T-helper 1 cell treated with Interleukin-12 subunit alpha and Interleukin-12 subunit beta and Interleukin-4 antibody, amounts not matched to agents 30 ng/mL and 1 ng/mL, for 36 hours (primary cell): ENCODE measurements around the gene TEX30. TPM values are rescaled to one million over a fixed set of nuclear protein-coding genes. Genes with fewer than 3 reads are reported as not detected.

Experiments used
- intact Hi-C: fragments of 100-400 bp; cut with micrococcal nuclease; formaldehyde crosslinking; loops from one replicate; pipeline ENCODE4 v1.15.1; 2024
- total RNA-seq: library from RNA; stranded (reverse); gene quantifications from 2 replicates; pipeline ENCODE4 v1.2.3, GENCODE V29; 2022

TEX30 gene
- total RNA-seq = 36.4 and 39.5 TPM in 2 replicates

DNA sequence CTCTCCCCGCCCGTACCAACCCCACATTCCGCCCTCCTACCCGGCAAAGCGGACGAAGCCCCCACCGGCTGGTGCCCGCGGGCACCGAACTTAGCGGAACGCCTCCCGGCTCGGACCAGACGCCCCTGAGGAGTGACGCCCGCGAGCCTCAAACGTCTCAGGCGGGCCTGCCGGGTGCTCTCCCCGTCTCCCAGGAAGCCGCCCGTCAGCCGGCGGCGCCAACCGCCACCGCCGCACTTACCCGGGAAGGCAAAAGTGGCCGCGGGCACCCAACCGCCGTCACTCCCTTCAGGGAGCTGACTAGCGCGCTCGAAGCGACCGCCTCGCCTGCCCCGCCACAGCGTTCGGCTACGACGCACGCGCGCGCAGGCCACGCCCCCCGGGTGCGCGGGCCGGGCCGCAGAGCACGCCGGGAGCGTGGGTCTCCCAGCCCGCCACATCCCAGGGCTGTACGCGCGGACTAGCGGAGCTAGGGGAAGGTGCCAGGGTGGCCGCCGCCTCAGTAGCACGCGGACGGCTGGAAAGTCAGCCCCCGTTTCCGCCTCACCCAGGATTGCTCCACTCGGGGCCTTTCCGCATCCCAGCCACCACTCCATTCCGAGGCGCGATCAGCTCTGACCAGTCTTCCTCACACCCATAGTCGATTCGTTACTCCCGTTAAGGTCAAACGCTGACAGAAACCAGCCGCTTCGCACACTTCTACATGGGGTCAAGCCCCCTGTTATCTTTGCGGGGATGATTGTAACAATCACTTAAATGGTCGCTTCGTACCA is at the start of gene TEX30:
TEX30 (minus strand) TSS at position 346 of the 773 bp plus-strand sequence. CDS start 3,760 bp downstream, outside the sequence.
- intact Hi-C loops = loop anchor here (1.0 to 10.0 kb wide), 10 partner anchors 27 to 1149 kb away; partner anchors contain the start of genes ERCC5 and TPP2

DNA sequence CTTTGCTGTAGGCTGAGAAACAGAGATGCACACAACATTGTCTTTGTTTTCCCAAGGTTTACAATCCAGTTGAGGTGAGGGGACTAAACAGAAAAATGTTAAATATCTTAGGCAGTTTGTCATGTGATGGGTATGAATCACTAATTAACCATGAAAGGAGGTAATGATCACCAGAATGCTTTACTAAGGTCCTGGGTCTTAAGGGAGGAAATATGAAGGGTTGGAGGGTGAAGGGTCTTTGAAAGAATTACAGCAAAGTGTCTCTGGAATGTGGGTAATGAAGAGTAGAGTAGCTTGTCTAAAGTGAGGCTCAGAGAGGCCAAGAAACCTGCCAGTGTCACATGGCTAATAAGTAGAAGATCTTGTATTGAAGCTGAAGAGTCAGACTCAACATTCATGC is 44.3 kb upstream of the TEX30 start:
- intact Hi-C loops = no loop called here

DNA sequence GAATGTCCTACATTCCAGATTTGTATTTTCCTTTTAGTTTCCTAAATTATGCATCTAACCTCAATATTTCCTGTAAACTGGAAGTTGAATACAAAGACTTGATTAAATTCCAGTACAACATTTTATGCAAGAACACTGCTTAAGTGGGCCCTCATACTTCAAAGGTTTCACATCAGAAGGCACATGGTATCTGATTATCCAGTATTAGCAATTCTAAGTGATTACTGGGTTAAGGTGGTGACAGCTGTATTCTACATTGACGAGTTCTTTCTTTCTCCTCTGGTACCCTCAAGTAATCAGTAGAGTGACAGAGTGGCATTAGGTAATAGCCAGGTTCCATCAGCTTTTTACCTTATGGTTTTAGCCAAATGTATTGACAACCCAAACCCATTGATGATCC is 43.7 kb upstream of the TEX30 start:
- intact Hi-C loops = no loop called here

DNA sequence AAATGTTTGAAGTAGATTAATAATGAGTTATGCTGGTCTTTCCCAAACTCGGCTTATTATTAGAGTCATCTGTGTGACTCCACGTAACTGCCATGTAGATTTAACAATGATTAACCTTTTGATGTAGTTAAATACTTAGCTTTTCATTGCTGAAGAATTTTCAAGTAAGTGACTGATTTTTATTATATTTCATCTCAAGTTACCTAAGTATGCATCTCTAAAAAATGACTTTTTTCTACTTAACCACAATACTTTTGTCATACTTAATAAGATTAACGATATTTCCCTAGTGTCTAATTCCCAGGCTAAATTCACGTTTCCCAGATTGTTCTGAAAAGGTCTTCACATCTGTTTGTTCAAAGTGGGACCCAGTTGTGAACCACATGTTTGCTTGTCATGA is 43.1 kb upstream of the TEX30 start:
- intact Hi-C loops = no loop called here

DNA sequence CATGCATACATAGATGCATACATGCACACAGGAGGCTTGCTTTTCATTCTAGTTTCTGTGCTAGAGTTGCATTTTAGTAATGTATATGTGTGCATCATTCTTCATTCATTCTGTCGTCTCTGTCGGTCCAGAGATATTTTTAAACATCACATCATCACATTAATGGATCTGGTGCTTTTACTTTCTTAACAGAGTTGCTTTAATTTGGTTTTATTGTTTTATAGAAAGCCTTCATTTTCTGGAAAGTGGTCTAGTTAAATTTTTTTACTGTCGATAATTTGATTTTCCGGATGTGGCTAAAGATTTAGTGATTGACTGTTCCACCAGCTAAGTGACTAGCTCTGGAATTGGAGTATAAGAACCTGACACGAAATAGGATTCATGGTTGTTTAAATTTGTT is 42.2 kb upstream of the TEX30 start:
- intact Hi-C loops = loop anchor here (1.0 kb wide), 1 partner anchor 8 kb away; no protein-coding TSS in a partner anchor

DNA sequence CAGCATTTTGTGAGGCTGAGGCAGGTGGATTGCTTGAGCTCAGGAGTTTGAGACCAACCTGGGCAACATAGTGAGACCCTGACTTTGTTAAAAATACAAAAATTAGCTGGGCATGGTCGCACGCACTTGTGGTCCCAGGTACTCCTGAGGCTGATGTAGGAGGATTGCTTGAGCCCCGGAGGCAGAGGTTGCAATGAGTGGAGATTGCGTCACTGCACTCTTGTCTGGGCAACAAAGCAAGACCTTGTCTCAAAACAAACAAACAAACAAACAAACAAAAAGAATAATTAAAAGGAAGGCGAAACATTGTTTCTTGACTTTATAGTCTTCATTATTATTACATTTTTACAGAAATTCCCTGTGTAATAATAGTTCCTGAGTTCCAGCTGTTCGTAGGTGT is 41.2 kb upstream of the TEX30 start:
- intact Hi-C loops = loop anchor here (1.0 to 5.0 kb wide), 2 partner anchors 9 to 42 kb away; partner anchors contain the start of gene TEX30

DNA sequence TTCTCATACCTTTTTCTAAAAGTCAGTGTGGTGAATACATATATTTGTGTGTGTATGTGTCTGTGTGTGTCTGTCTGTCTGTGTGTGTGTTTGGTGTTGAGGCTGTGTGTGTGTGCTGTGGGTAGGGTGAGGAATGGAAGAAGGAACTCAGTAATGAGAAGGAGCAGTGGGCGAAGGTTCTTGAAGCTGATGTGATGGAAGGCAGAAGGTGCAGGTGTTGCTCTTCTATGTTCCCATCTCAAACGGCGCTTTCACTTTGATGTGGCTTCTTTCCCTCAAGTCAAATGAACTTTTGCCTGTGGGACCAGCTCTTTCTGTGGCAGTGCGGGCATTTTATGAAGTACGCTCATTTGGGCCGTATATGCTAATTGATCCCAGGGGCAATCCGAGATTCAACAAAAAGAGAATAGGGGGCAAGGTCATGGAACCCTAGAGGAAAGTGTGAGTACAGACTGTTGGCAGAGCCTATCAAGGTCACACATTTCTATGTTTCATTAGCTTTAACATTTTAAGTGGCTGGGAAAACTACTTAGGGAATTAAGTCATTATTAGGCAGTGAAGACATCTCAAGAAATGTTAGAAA is 40.5 kb upstream of the TEX30 start:
- intact Hi-C loops = loop anchor here (5.0 kb wide), 1 partner anchor 42 kb away; the partner anchor contains the start of gene TEX30

DNA sequence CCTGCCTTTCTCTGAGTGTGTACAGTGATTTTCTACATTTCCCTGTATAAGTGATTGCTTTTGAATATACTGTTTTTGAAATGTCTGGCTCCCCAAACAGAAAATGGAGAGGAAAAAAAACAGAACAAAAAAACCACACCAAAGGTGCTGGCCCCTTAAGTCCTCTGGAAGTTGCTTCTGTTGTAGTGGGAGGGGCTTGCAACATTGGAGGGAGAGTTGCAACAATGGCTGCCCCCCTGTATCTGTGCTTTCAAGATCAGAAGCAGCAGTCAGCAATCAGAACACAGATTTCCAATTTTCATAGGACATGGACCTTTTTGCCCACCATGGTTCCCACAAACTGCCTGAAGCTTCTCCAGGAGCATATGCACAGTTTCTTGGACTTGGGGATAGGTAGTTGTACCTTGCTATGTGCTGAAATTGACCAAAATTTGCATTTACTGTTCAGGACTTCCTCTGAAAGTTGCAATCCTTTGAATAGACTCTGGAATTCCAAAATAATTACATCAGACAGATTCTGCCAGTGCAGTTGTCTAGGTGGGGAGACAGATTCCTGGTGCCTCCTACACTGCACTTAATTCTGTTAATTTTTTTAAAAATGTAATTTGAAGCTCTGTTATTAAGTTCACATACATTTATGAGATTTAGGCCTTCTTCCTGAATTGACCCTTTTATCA is 39.2 kb upstream of the TEX30 start:
- intact Hi-C loops = loop anchor here (5.0 kb wide), 1 partner anchor 40 kb away; the partner anchor contains the start of gene TEX30

DNA sequence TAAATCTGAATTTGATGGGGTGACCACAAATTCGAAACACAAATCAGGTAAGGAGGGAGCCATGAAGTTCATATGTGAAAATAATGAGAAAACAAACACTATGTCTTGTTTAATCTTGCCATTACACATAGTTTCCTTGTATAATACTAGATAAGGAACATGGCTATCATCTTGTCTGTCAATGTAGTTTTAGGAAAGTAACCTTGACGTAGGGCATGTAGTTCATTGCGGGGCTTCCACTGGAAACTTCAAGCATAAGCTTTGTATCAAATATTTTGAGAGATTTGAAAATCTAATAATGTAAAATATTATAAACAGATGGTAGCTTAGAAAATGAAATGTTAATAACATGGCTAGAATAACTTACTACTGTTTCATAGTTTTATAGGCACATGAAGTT is 34.1 kb upstream of the TEX30 start:
- intact Hi-C loops = no loop called here

DNA sequence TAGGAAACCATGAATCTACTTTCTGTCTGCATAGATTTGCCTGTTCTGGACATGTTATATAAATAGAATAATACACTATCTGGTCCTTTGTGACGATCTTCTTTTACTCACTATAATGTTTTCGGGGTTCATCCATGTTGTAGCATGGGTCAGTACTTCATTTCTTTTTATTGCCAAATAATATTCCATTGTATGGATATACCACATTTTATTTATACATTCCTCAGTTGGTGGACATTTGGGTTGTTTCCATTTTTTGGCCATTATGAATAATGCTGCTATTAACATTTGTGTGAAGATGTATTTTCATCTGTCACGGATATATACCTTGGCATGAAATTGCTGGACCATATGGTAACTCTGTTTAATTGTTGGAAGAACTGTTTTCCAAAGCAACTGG is 32.1 kb upstream of the TEX30 start:
- intact Hi-C loops = no loop called here

DNA sequence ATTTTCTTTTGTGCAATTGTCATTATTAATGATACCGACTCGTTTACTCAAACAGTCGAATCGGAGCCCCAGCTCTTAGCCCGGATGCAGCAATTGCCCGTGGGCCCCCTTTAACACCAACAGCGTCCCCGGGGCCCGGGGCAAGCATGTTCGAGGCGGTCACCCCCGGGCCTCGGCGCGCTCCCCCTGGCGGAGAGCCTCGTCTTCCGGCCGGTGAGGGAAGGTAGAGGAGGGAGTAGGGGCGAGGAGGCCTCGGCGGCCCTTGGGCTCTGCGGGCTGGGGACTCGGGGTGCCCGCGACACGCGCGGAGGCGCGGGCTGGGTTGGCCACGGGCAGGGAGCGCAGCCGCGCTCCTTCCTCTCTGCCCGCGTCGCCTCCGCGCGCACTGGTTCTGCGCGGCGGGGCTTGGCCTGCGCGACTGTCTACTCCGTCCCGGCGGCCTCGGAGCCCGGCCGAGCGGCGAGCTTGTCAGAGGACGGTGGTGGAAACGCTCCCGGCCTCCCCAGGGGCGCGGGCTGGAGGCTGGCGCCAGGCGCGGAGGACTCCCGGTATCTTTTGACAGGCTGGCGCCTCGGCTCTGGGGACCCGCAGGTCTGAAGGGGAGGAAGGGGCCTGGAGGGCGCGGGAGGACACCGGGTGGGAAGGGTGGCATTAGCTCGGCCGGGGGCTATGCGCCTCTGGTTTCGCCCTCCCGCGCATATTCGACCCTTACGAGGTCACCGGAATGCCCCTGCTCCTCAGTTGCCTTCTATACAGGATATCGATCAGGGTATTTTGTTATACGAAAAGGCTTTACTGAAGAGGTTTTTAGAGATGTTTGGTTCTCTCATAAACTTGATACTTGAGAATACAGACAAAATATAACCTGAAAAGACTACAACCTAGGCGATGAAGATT is 26.8 kb upstream of the TEX30 start:
- intact Hi-C loops = loop anchor here (1.0 kb wide), 5 partner anchors 27 to 220 kb away; partner anchors contain the start of gene TEX30

DNA sequence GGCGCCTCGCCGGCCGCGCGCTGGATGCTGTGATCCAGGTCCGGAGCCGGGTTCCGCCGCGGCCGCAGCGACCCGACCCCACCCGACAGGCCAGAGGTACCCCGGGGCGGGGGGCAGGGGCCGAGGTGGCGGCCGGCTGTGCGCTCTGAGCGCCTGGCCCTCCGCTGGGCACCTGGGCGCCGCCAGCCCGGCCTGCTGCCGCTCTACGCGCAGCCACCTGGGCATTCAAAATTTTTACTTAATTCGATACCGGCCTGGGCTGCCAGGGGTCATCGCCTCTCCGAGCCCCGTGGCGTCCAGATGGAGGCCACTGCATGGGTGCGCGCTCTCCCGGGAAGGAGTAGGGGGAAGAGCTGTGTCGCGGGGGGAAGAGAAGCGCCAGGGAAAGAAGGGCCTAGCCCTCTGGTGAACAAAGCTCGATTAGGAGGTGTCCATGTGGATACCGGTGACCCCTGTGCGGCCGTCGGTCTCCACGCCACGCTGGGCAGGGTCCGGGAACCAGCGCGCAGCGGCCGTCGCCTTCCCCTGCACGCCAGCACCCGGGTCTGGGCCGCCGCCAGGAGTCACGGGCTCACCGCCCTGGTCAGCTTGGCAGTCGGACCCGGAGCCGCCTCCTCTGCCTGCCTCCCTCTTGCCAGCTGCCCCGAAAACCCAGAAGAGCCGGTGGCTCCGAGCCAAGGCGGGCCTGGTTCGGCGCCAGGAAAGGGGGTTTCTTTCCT is 26.0 kb upstream of the TEX30 start:
- intact Hi-C loops = loop anchor here (1.0 to 2.0 kb wide), 9 partner anchors 20 to 405 kb away; partner anchors contain the start of genes TEX30 and TPP2

DNA sequence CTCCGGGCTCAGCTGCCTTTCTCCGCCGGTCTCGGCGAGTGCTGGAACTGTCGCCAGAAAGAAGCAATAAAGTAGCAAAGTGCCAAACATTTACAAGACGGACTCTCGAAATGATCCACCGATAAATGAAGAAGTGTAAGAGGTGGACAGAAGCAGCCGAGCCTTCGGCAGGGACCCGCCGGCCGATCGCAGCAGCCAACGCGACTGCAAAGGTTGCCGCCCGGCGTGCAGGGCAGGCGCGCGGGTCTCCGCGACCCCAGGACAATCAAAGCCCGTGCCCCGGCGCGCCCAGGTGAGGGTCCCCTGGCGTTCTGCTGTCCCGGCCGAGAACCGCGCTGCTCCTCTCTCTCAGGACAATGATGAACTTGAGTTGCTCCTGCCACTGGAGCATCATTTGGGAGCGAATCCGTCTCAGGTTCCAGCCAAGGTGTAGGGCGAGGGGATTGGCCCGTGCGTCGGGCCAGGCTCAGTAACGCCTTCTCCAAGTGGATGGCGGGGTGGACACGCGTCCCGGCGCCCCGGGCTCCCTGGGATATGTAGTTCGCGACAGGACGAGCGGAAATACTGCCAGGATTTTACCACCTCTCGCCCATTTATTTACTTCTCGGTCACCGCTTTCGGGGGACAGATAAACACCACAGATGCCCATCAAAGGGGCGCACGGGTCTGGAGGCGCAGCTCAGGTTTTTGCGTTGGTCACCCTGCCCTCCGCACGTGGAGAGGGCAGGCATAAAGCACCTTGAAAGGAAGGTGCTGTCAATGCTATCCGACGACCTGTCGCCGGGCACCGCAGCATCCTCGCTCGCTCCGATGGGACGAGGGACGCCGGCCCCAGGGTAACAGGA is 25.2 kb upstream of the TEX30 start, which contains the start of the genes BIVM and POGLUT2:
BIVM (plus strand) TSS at position 539 of the 845 bp plus-strand sequence. CDS start 8,149 bp downstream, outside the sequence.
POGLUT2 (minus strand) TSS at position 396 of the 845 bp plus-strand sequence; CDS start at position 90, 306 bp downstream.
- intact Hi-C loops = loop anchor here (1.0 to 2.0 kb wide), 4 partner anchors 20 to 405 kb away; partner anchors contain the start of gene TPP2

DNA sequence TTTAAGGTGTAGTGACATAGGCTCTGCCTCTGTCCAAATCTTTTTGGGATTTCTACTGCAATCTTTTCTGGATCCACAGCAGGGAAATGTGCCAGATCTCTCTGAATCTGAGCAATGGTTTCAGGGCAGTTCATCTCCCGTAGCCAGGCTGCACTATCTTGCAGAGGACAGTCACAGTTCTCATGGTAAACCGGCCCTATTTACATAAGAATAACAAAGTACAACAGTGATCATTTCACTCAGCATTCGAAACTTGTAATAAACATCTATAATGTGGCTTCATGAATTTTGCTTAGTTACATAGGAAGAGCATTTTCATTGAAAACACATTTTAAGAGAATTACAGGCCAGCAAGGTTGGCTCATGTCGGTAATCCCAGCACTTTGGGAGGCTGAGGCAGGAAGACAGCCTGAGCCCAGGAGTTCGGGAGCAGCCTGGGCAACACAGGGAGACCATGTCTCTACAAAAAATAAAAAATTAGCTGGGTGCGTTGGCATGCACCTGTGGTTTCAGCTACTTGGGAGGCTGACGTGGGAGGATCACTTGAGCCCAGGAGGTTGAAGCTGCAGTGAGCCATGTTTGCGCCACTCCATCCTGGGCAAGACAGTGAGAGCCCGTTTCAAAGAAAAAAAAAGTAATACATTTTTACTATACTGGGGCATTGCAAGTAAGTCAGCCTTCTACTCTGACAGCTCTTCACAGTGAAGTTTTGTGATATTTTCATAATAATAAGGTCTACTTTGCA is 20.2 kb upstream of the TEX30 start:
- intact Hi-C loops = no loop called here

DNA sequence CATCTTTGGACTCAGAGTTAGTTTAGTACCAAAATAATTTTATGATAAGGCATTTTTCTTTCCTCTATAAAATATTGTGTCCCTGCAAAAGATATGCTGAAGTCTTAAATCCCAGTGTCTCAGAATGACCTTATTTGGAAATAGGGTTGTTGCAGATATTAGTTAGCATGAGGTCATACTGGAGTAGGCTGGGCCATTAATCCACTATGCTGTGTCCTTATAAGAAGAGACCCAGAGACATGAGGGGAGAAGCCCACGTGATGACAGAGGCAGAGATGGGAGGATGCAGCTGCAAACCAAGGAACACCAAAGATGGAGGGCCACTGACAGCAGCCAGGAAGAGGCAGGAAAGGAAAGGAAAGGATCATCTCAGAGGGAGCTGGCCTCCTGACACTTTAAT is 18.8 kb upstream of the TEX30 start:
- intact Hi-C loops = no loop called here

DNA sequence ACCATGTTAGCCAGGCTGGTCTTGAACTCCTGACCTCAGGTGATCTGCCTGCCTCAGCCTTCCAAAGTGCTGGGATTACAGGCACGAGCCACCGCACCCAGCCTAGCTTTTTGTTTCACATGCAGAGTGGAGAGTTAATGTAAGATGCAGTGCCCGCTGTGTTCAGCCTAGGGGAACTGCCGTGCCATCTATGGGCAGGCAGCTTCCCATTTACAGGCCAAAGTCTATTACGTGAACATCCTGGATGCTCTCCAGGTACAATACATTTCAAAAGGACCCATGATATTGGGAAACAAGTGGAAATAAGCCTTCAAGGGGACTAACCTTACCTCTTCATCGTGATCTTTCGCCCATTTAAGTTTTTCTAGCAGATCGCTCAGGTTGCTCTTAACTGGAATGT is 15.1 kb upstream of the TEX30 start:
- intact Hi-C loops = no loop called here

DNA sequence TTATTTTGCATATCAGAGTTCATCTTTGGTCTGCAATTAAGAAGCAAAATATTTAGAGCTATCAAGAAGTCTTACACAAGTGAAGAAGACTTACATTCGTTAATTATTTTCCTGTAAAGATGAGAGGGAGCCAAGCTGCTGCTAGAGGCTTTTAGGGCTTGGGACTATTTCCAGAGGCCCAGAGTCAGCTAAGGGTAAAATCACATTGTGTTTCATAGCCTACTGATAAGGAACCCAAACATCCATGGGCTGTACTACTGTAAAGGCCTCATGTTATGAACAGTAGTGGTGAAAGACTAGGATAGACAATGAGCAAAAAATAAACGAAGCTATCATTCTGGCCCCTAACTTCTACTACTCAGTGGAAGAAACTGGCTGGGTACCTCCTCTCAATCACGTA is 10.9 kb upstream of the TEX30 start:
- intact Hi-C loops = no loop called here

DNA sequence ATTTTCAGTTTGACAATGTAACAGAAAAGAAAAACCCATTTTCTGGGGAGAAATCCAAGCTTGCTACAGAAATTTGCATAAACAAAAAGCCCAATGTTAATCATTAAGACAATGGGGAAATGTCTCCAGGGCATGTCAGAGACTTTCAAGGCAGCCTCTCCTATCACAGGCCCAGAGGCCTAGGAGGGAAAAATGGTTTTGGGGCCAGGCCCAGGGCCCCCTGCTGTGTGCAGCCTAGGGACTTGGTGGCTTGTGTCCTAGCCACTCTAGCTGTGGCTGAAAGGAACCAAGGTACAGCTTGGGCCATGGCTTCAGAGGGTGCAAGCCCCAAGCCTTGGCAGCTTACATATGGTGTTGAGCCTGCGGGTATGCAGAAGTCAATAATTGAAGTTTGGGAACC is 8.0 kb upstream of the TEX30 start:
- intact Hi-C loops = no loop called here
